Endometrial microvascular endothelial cells (primary cell): ENCODE measurements around the gene CDH13. TPM values are rescaled to one million over a fixed set of nuclear protein-coding genes. Genes with fewer than 3 reads are reported as not detected.
"Not testable (repeated sequence)": the region's sequence is repeated elsewhere in the genome, so short reads cannot be mapped to it uniquely, and the experiment has no call there.

Source experiments
- in situ Hi-C: cut with HindIII; loops from 2 replicates; pipeline ENCODE4 v1.10.0; 2017; ENCODE audit warnings: low sequenced_read_pairs, low pct_unique_long_range_greater_than_20kb; ENCODE audit errors: inconsistent ontology term
- total RNA-seq: library from RNA; depleted of rRNA; stranded (reverse); fragments of >200 nt; gene quantifications from one replicate; pipeline ENCODE4 v1.2.3, GENCODE V29; 2015; ENCODE audit errors: inconsistent ontology term

Gene CDH13
- total RNA-seq, 1 donor from 2014 or later: 75.5 TPM

- in situ Hi-C loops: no loop called here
These were observed 264.7 kb downstream of the CDH13 start for GRCh38 chr16:82891424-82891823.

- in situ Hi-C loops: no loop called here
These were observed 265.1 kb downstream of the CDH13 start for GRCh38 chr16:82891918-82892317.

- in situ Hi-C loops: no loop called here
These were observed 265.6 kb downstream of the CDH13 start for GRCh38 chr16:82892324-82892723.

- in situ Hi-C loops: no loop called here
These were observed 269.1 kb downstream of the CDH13 start for GRCh38 chr16:82895843-82896242.

- in situ Hi-C loops: no loop called here
These were observed 272.2 kb downstream of the CDH13 start for GRCh38 chr16:82899006-82899405.

GRCh38 chr16:82899731-82900450, 273.1 kb downstream of the CDH13 start:
- in situ Hi-C loops: no loop called here

- in situ Hi-C loops: no loop called here
These were observed 273.8 kb downstream of the CDH13 start for GRCh38 chr16:82900559-82900958.

- in situ Hi-C loops: no loop called here
These were observed 285.2 kb downstream of the CDH13 start for GRCh38 chr16:82911925-82912324.

GRCh38 chr16:82915139-82915824, 288.5 kb downstream of the CDH13 start:
- in situ Hi-C loops: no loop called here

GRCh38 chr16:82917886-82918595, 291.3 kb downstream of the CDH13 start:
- in situ Hi-C loops: no loop called here

GRCh38 chr16:82924075-82924854, 297.5 kb downstream of the CDH13 start:
- in situ Hi-C loops: no loop called here

- in situ Hi-C loops: no loop called here
These were observed 299.7 kb downstream of the CDH13 start for GRCh38 chr16:82926500-82926899.

- in situ Hi-C loops: not testable (repeated sequence)
These were observed 307.2 kb downstream of the CDH13 start for GRCh38 chr16:82933933-82934332.

- in situ Hi-C loops: no loop called here
These were observed 309.0 kb downstream of the CDH13 start for GRCh38 chr16:82935766-82936165.

GRCh38 chr16:82936941-82937551, 310.3 kb downstream of the CDH13 start:
- in situ Hi-C loops: no loop called here

GRCh38 chr16:82937926-82938520, 311.3 kb downstream of the CDH13 start:
- in situ Hi-C loops: no loop called here

GRCh38 chr16:82943371-82943770, 316.6 kb downstream of the CDH13 start:
- in situ Hi-C loops: no loop called here

GRCh38 chr16:82945420-82946101, 318.8 kb downstream of the CDH13 start:
- in situ Hi-C loops: no loop called here
